Measurements from ENCODE around the gene AGAP2. TPM values are rescaled to one million over a fixed set of nuclear protein-coding genes. Genes with fewer than 3 reads are reported as not detected.

AGAP2 gene
- total and polyA plus RNA-seq, 2 of the 8 experiments (the other 6 are each of a cell fraction or from before 2014, with no cell fraction given) = 1.5 TPM

DNA sequence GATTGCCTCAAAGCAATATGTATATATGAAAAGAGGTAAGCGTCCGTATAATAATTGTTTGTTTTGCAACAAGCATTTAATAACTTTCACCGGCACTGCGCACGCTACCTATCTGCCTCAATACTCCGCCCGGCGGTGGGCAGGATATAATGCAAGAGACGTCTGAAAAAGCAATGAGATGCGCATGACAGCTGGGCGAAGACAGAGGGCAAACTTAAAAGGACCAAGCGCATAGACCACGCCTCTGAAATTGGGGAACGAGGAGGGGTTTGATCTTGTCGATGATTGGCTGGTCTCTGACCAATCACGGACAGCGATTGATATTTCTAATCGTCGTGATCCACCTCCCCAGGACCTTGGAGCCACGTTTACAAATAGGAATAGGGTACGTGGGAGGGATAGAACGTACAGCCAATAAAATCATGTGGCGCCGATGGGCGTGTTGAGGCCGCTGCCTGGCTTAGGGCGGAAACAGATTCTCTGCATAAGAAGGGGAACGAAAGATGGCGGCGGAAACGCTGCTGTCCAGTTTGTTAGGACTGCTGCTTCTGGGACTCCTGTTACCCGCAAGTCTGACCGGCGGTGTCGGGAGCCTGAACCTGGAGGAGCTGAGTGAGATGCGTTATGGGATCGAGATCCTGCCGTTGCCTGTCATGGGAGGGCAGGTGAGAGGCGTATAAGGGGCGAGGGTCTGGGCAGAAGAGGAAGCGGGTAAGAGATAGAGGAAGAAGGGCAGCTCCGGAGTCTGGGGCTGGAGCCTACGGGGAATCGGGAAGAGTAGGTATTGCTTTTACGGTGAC lies 44.7 kb downstream of the AGAP2 start, which contains the start of gene OS9 (continued):
- TF ChIP-seq CHD7 (IDR thresholded peaks at IDR 0.05; ENCODE audit: insufficient replicate concordance, low read length) = no peak
- no peak for TF ChIP-seq CBX8 (IDR thresholded peaks at IDR 0.05; ENCODE audit: borderline replicate concordance, low read depth, low read length)
- no peak for TF ChIP-seq SRF (IDR thresholded peaks at IDR 0.05; ENCODE audit: low read depth, low read length)
- TF ChIP-seq CREB1 (IDR thresholded peaks at IDR 0.05) = peak; percentile 69
- 0 out of 2 replicates have a peak, but pooled peaks have one; percentile 12 for TF ChIP-seq CEBPB (IDR thresholded peaks at IDR 0.05; ENCODE audit: low read depth, low read length)
- no peak for TF ChIP-seq SUZ12 (IDR thresholded peaks at IDR 0.05; ENCODE audit: low read length)
- no peak for TF ChIP-seq FOSL1 (IDR thresholded peaks at IDR 0.05; ENCODE audit: insufficient read depth, low read depth, low read length)
- peak; percentile 80 to 94 for TF ChIP-seq POLR2A (IDR thresholded peaks at IDR 0.05; ENCODE audit: control extremely low read depth in 1 of 2, low read depth in 2 of 2, low read length in 2 of 2)
- TF ChIP-seq NRF1 (IDR thresholded peaks at IDR 0.05; ENCODE audit: low read depth, low read length) = peak; percentile 65
- 0 out of 2 replicates have a peak, but pooled peaks have one; percentile 47 for TF ChIP-seq RBBP5 (IDR thresholded peaks at IDR 0.05; ENCODE audit: borderline replicate concordance, low read depth, low read length)
